ENCODE data around the gene ERVH48-1.
"Not testable (repeated sequence)": the region's sequence is repeated elsewhere in the genome, so short reads cannot be mapped to it uniquely, and the experiment has no call there.

GRCh38 chr21:42933973-42934372 lies 8.5 kb upstream of the ERVH48-1 start:
- not testable (repeated sequence) for TF ChIP-seq CTCF (conservative IDR thresholded peaks at IDR 0.05; ENCODE audit: low read depth, low read length); EZH2phosphoT487 (IDR thresholded peaks at IDR 0.05; ENCODE audit: borderline replicate concordance, low read length)
